NCI-H526 treated with DMSO at 0.1 percent for 48 hours (cell line): Measurements from ENCODE around the gene EFEMP1.
"Not testable (repeated sequence)": the region's sequence is repeated elsewhere in the genome, so short reads cannot be mapped to it uniquely, and the experiment has no call there.

Source experiments
- DNase-seq: peaks from one replicate; lab custom pipeline; 2025; lab: John Stamatoyannopoulos, UW

Gene EFEMP1

GRCh38 chr2:55827855-55828254 is 95.7 kb downstream of the EFEMP1 start:
- no peak for DNase-seq

- DNase-seq, result not testable (repeated sequence)
Observed at GRCh38 chr2:55827428-55827827, 96.2 kb downstream of the EFEMP1 start.

- DNase-seq, result no peak
Observed at GRCh38 chr2:55826246-55826645, 97.3 kb downstream of the EFEMP1 start.

- no peak for DNase-seq
Observed at GRCh38 chr2:55824551-55825096, 99.0 kb downstream of the EFEMP1 start.
